ENCODE data around the gene ARHGAP15.
A peak's percentile ranks its signal among the peaks of the same experiment; 100 is the strongest.

The ARHGAP15 gene

DNA sequence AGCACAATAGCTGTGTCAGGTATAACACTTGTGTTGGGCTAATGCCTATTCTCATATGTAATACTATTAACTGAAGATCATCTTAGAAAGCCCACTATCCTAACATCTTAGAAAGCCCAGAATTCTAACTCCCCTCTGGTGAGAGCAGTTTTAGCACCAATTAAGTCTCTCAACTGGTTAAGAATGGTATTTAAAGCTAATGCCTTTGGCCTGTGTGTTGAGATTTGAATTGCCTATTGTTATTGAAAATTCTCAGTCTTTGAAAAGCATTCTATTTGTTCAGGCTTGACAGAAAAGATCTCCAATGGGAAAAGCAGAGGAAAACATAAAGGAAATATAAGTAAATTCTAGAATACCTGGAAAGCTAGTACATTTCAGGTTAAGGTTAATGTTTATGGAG lies 352.5 kb downstream of the ARHGAP15 start:
- no peak for DNase-seq

DNA sequence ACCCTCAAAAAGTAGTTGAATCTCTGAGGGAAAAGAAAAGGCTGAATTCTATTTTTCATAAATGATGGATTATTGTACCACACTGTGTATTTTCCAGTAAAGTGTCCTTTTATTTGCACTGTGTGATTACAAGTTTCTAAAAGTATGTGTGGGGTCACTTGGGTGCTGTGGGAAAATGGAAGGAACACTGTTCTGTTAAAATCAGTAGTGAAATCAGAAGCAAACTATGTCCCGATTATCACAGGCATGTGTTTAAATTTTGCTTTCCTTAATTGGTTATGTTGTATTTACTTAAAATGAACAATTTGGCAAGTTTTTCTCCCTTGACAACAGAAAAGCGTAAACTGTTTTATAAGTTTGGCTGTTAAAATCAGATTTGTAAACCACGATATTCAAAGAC lies 353.1 kb downstream of the ARHGAP15 start:
- DNase-seq: no peak

DNA sequence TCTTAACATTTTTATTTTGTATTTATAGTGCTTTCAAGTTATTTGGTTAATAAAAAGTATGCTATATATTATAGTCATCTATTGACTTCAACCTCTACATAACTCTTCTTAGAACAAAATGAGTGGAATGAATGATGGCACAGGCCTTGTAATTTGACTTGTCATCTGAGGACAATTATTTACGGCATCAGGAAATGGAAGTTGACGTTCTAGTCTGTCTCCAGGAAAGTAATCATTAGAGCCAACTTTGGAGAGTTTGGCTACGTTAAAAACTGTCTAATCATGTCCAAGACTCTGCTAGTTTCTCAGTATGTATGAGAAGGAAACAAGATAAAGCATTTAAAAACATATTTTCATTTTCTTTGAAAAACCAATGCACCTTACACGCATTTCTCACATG lies 353.6 kb downstream of the ARHGAP15 start:
- DNase-seq: no peak

DNA sequence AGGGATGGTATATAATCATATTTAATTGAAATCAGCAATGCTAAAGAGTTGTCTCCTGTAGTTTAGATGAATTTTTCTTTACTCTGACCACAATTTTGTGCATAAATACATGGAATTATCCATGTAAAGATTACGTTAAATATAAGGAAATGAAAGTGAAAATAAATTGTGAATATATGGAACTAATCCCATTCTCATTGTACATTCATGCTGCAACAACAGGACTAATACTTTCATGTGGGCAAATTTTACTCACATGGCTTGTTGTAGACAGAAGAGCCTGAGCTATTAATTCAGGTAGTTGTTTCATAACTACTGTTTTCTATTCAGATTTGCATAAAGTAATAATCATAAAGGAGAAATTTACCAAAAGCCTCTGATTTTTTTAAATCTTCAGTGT lies 357.8 kb downstream of the ARHGAP15 start:
- no peak for DNase-seq

DNA sequence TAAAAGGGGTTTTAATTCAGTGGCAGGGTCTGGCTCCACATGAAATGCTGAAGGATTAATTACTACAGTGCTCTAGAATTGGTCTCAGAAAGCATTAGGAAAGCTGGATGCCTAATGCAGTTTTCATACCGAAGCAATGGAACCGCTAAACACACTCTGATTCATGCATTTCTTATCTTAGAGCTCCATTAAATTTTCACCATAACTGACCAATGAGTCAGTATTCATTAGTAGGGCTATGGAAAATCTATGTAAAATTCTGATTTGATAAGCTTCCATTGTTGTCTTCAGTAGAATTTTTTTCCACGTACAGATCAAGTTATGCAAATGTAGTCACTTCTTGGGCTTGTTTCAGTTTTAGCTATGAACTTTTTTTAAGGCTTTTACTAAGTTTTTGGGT lies 359.9 kb downstream of the ARHGAP15 start:
- no peak for DNase-seq

DNA sequence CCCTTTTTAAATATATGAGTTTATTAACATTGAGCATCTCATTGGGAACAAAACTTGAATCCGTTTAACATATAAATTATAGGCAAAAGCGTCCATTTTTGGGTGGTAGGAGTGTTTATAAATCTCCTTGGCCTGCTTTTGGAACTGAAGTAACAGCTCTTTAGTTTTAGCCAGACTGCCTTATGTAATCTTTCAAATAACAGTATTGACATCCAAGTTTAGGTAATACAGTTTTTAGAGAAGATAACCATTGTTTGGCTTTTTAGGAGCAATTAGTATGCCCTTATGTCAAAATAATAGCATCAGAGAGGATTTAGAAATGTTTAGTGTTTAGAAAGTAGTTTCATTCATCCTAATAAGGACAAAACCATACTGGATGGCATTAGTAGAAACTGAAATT lies 361.9 kb downstream of the ARHGAP15 start:
- DNase-seq: no peak

DNA sequence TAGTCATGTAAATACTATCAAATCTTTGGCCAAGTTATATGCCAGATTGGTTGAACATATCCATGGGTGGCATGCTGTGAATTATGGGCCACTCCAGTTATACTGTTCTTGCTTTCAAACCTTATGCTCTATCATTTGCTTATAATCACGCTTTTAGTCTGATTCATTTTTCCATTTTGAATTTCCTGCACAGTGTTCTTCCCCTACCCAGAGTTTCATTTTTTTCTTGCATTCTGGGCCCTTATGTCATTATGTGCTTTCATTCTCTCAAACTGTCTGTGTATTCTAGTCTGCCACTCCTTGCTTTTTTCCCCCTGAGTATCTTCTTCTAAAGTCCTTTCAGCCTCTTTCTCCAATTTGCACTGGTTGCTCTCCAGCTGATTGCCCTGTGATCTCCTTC lies 364.1 kb downstream of the ARHGAP15 start:
- DNase-seq: no peak

DNA sequence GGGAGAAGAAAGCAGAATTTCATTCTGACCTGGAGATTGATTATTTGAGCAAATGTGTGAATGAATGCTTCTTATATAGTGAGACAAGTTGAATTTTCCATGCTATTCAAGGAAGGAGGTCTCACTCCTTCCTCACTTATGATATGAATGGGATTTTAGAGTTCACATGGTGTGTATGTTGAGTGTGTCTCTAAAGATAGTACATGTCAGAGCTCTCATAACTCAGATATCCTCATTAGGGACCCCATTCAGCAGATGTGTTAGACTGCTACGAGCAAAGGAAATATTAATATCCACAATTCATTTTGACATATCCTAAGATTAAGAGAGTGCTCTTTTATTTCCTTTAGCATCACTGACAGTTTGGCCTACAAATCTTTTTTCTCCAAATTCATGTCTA lies 368.5 kb downstream of the ARHGAP15 start:
- DNase-seq: no peak

DNA sequence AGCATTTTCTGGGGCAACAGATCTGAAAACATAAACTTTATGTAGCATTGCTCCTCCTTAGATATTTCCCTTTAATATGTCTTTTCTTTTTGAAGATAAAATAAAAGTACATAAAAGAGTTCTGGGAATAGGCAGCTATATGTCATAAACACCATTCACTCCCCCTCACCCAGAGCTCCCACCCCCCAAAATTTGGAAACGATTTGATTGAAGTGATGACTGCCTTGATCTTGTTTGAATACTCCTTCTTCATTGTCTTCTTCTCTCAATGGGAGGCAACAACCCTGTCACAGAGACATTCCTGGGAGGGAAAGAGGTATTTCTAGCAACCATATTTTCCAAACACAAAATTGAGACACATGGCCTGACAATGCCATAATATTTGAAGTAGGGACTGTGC lies 369.3 kb downstream of the ARHGAP15 start:
- DNase-seq: no peak

DNA sequence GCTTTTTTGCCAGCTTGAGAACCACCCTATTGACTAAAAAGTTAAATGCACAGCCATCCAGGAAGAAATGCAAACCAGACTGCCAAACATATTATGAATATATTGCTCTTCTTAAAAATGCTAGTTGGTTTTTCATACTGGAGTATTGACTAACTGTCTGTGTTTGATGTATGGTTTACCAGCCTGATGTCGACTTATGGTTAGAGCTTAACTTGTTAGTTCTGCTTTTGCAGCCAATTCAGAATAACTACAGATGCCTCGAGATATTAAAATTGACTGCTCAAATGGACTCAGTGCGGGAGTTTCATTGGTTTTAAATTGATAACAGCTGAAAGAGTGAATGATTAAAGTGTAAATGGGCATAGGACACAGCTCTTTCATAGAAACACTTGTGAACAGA lies 369.8 kb downstream of the ARHGAP15 start:
- DNase-seq: no peak

DNA sequence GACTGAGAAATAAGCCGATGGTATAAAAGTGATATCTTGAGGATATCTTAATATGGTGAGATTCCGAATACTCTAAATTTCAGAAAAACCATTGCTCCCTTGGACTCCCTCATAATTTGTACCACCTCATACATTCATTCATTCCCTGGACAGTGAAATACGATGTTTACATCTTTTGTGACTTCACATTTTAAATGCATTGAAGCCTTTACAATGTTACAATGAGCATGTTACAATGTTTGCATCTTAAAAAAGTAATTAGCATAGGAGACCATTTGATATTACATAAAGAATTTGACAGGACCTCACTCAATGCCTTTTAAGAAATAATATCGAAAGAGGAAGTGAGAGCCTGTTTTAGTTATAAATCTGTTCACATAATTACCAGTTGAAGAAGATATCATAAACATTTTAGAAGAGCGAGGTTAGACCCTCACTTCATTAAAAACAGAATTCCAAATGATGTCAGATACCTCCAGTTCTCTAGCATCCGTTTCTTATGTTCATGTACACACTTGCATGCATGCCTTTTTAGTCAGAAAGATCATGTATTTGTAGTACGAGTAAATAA lies 372.0 kb downstream of the ARHGAP15 start:
- DNase-seq: no peak

DNA sequence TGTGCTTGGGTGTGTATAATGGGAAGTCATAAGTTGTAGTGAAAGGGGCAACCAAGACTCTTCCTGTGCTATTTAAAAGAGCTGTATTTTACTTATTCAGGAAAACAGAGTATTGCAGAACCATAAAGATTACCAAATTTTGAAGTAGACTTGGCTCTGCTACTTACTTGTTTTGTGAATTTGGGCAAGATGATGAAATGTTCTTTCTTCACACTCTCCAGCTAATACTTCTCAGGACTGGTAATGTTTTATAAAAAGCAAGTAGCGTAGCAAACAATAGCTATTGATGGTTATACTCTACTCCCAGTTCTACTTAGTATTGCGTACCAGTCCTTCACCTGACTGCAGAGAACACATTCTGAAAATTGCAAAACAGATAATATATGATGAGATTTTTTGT lies 374.1 kb downstream of the ARHGAP15 start:
- DNase-seq: no peak

DNA sequence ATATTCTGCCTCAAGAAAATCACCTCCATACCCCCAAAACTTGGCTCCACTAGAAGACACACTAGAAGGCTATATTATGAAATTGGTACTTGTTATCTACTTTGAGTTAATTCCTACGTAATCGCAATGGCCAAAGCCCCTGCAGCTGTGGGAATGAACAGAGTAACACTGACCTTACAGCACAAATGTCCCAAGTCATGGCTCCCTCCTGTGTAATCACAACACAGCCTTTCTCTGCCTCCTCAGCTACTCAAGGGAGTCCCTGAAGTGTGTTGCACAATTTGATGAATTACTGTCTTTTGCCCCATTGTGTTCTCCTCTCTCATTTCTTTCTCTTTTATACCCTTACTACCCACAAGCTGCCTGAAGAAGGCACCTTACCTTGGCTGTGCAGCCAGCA lies 375.2 kb downstream of the ARHGAP15 start:
- no peak for DNase-seq

DNA sequence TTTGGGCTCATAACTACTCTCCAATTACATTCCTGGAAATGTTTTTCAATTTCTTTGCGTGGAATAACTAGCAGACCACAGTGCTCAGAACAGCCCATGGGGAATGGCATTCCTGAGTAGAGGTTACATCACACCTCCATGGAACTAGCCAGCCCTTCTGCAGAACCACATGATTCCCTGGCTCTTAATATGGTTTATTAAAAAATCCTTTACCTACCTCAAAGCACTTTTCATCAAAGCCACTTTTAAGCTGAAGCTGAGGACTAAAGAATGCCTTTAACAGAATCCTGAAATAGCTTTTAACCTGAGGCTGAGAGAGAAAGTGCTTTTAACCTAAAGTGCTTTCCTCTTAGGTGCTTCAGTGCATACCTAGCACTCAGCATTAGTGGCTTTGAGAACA lies 376.3 kb downstream of the ARHGAP15 start:
- no peak for DNase-seq

DNA sequence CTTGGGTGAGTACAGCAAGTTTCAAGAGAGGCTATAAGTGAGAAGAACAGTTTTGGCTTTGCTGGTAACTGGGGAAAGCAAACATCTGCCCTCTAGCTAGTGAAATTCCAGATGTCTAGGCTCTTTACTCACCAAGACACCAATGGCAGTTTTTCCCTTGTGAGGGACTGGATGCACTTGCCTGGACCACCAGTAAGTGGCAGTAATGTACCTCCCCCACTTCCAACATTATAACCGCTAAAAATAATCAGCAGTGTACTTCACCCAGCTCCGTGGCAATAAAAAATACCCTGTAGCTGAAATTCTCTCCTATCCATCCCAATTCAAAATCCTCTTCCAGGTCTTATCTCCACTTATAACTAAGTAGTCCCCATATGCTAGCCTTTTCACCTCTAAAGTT lies 383.9 kb downstream of the ARHGAP15 start:
- DNase-seq: peak in 20 of 51 donors; percentile 0 to 45 (median 6)

DNA sequence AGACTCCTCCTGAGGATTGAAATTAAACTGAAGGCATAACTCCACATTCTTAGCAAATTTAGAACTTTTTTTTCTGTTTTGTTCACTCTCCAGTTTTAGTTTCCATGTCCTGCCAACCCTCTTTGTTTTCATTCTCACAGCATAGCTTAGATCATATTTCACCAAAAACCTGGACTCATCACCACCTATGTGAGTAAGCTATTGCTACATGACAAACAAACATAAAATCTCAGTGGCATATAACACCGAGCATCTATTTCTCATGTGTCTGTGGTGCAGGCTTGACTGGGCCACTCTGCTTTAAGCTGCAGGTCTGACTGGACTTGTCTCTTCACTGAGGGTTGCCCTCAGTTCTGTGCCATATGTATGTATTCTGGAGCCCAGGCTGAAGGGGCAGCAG lies 385.2 kb downstream of the ARHGAP15 start:
- no peak for DNase-seq

DNA sequence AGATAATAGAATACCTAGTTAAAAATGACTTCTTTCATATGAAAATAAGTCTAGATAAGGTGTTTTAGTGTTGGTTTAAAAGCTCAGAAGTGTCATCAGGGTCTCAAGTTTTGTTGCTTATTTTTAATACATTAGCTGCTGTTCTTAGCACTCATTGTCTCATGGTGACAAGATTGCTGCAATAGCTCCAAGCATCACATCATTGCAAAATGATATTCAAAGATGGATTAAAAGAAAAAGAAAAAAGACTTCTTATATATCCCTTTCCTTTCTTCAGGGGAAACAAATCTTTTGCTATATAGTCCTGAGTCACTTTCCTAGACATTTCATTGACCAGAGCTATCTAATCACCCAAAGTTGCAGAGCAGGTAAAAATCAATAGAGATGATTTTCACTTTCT lies 386.1 kb downstream of the ARHGAP15 start:
- DNase-seq: no peak

DNA sequence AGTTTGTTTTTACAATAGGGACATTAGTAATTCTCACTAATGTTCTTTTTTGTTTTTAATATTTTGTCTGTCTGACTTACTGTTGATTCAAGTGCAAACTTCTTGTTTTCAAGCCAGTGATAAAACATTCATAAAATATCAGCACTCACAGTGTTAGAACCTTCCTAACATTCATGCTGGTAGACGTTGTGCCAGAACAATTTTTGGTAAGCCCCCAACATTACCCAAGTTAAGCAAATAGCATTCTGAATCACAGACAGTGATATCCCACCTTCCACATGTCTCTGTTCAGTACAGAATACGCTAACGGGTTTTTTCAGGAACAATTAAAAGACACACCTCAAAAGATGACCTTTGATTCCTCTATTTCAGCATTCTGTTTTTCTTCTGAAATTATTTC lies 390.3 kb downstream of the ARHGAP15 start:
- DNase-seq: no peak

DNA sequence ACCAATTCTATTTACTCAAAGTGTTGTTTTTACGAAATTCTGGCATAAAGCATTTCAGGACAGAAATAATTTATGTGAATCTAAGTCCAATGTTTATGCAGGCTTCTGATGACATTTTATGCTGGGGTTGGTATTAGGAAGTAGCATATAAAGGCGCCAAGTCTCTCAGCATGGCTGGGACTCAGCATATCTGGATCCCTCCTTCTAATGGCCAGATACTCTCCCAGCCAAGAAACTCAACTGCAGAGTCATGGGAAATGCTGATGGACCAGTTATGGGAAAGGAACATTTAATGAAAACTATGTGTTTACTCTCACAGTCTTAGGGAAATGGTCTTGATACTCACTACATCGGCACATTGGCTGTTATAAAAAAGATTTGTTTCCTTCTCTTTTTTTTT lies 392.2 kb downstream of the ARHGAP15 start:
- no peak for DNase-seq

DNA sequence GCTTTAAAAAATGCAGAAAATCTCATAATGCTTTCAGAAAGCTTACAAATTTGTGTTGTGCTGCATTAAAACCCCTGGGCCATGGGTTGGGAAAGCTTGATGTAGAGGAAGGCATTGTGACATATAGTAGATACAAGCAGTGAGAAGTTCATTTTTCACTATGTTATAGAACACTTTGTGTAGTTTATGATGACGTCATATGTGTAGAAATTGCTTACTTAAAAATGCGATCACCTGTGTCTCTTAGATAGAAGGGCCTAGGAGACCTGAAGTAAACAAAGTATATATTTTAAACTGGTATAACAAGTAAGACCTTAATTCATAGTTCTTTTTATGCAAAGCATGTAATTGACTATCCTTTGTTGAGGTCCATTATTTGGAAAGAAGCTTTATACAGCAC lies 393.5 kb downstream of the ARHGAP15 start:
- DNase-seq: no peak

DNA sequence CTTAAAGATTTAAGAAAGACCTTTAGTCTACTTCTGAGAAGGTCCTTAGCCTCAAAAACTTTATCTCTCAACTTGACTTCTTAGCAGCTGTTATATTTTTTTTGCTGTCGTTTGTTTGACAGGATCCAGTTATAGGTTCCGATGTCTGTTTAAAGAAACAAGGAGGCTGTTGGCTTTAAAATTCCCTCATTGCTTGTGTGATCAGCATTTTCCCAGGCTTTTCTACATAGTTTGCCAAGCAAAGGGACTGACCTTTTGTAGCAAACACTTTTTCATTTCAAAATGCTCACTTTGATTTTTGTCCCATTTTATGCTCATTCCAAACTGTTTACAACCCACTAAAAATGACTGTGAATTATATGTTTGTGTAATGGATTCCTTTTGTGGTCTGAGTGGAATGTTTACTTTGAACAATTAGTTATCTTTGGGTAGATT lies 394.9 kb downstream of the ARHGAP15 start:
- no peak for DNase-seq

DNA sequence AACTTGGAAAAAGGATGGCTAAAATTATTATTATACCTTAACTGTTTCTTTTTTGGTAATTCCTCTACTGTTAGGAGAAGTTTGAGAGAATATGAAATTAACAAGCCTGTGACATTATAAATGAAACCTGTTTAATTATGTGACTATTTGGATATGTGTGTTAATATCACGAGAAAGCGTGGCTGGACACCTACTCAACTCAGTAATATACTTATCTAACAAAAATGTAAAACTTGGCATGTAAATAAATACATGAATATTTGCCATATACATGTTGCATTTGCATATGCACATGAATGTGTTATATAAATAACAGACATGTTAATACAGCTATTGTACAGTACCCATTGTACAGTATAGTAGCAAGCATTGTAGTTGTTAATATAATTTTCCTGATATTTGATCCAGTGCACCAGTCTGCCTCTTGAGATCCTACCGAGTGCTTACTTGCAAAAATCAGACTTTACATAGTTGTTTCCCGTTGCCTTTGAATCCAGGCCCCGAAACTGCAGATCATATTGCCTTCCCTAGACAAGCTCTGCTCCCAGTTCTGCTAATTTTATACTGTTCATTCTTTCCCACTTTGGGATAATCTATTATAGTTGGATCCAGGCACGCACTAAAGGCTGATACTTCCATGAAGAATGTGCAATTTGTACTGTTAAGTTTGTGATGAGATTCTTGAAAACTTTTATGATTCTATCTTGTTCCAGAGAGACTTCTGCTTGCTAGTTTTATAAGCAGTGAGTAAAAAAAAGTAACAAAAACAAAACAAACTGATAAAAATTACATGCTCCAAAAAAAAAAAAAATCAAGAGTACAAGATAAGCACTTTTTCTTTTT lies 395.6 kb downstream of the ARHGAP15 start:
- DNase-seq: no peak

DNA sequence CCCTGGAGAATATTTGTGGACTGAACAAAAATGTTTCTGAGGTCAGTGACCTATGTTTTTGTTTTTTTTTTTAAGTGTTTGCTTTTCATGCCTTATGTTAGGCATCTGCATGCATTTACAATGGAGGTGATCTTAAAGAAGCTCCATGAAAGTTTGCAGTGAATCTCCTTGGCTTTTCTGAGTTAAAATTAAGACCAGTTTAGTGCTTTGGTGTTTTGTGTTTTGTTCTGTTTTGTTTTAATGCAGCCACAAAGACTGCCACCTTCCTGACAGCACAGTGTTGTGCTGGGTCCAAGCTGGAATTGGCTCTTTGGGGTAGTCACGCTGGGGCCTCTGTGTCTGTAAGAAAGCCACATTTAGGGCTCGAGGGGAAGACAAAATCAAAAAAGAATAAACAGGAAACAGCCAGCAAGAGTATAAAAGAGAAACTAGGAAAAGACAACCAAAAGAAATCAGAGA lies 396.2 kb downstream of the ARHGAP15 start:
- no peak for DNase-seq

Measured in hypothalamus (tissue), 51 donors.